Measurements from ENCODE around the gene ARHGEF16. TPM values are rescaled to one million over a fixed set of nuclear protein-coding genes. Genes with fewer than 3 reads are reported as not detected.

ARHGEF16 gene
- total RNA-seq, 1 experiment from 2014 or later = 10.1 TPM

GRCh38 chr1:3456964-3457909, 2.8 kb downstream of the ARHGEF16 start:
- ChIA-PET POLR2A (no interaction called here), CTCF (interaction anchor here (0.5 to 0.6 kb wide), 2 partner anchors 29 to 1057 kb away, joined by 3 to 7 read pairs; no protein-coding TSS in a partner anchor)
- DNase-seq (ENCODE audit: low read depth, low spot score) = no peak
- Histone ChIP-seq H3K4me3 (ENCODE audit: low read depth in 2 of 2, low read length in 2 of 2) (no peak overlapping the region), H3K27ac (ENCODE audit: low read length) (no peak overlapping the region), H3K36me3 (ENCODE audit: control insufficient read depth, insufficient read depth, low read length) (no peaks in the 10 kb centered on the region), H3K9me3 (ENCODE audit: control insufficient read depth, insufficient read depth, low read depth, low read length) (no peaks in the 10 kb centered on the region), H3K4me1 (ENCODE audit: control insufficient read depth, insufficient read depth, low read length) (peaks cover 13% of the 10 kb centered on the region), H3K27me3 (ENCODE audit: control insufficient read depth, insufficient read depth, low read length) (no peaks in the 10 kb centered on the region)
- in situ Hi-C loops (cut with HindIII; ENCODE audit: low pct_unique_long_range_greater_than_20kb, low sequenced_read_pairs) = no loop called here
- intact Hi-C loops (cut with micrococcal nuclease; ENCODE audit: unreplicated experiment) = no loop called here
- BruUV-seq (replicated peaks) = no TSS peak
- no peak for TF ChIP-seq TCF7L2 (IDR thresholded peaks at IDR 0.05; ENCODE audit: low read depth, low read length)
- TF ChIP-seq, protein P1, sequence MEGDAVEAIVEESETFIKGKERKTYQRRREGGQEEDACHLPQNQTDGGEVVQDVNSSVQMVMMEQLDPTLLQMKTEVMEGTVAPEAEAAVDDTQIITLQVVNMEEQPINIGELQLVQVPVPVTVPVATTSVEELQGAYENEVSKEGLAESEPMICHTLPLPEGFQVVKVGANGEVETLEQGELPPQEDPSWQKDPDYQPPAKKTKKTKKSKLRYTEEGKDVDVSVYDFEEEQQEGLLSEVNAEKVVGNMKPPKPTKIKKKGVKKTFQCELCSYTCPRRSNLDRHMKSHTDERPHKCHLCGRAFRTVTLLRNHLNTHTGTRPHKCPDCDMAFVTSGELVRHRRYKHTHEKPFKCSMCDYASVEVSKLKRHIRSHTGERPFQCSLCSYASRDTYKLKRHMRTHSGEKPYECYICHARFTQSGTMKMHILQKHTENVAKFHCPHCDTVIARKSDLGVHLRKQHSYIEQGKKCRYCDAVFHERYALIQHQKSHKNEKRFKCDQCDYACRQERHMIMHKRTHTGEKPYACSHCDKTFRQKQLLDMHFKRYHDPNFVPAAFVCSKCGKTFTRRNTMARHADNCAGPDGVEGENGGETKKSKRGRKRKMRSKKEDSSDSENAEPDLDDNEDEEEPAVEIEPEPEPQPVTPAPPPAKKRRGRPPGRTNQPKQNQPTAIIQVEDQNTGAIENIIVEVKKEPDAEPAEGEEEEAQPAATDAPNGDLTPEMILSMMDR (IDR thresholded peaks at IDR 0.05) = no peak
- TF ChIP-seq POLR2AphosphoS5 (IDR thresholded peaks at IDR 0.05; ENCODE audit: low read depth, low read length) = no peak
- no peak for TF ChIP-seq SIN3A (IDR thresholded peaks at IDR 0.05; ENCODE audit: borderline replicate concordance, insufficient read depth, low read depth, low read length)
- no peak for ATAC-seq

DNA sequence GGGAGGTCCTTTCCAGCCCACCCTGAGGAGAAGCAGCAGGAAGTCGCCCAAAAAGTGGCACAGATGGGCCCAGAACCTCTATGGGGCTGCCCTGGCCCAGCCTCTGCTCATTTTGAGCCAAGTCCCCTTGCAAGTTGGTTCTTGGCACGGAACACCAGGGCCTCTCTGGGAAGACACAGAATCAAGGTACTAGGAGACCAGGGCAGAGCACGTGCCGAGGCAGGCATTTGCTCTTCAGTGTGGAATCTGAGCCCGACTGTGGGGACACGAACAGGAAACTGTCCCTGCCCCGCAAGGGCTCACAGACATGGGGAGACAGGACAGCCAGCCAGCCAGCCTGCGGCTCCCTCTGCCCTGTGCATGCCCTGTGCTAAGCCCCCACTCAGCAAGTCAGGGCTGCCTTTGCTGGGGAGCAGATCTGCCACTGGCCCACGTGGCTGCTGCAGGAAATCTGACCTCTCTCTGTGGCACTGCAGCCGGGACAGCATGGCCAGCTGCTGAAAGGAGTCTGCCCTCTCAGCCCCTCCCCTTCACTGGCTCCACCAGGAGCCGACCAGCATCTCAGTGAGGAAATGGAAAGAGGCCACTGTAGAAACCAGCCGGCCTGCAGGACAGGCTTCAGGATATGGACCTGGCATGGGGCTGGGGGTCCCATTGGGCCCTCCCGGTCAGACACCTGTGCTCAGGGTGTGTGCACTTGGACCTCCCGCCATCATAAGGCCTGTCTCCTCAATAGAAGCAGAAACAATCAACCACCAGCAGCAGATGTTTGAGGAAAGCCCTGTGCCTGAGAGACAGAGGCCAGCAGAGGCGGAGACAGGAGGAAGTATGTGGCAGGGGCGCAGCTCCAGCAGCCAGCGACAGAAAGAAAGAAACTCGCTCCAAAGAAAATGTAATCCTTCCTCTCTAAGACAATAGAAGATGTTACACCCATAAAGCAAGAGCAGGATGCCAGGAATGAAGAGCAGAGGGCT, 3.7 kb downstream of the ARHGEF16 start:
- BruUV-seq (replicated peaks) = no TSS peak
- in situ Hi-C loops (cut with HindIII; ENCODE audit: low pct_unique_long_range_greater_than_20kb, low sequenced_read_pairs) (no loop called here), intact Hi-C loops (cut with micrococcal nuclease; ENCODE audit: unreplicated experiment) (no loop called here)
- Histone ChIP-seq H3K4me1 (ENCODE audit: control insufficient read depth, insufficient read depth, low read length) (peaks cover 13% of the 10 kb centered on the region), H3K9me3 (ENCODE audit: control insufficient read depth, insufficient read depth, low read depth, low read length) (no peaks in the 10 kb centered on the region), H3K27ac (ENCODE audit: low read length) (no peak overlapping the region), H3K36me3 (ENCODE audit: control insufficient read depth, insufficient read depth, low read length) (no peaks in the 10 kb centered on the region), H3K4me3 (ENCODE audit: low read depth in 2 of 2, low read length in 2 of 2) (no peak overlapping the region), H3K27me3 (ENCODE audit: control insufficient read depth, insufficient read depth, low read length) (no peaks in the 10 kb centered on the region)
- DNase-seq (ENCODE audit: low read depth, low spot score) (no peak), ATAC-seq (no peak)
- POLR2A ChIA-PET = no interaction called here
- no peak for TF ChIP-seq POLR2AphosphoS5 (IDR thresholded peaks at IDR 0.05; ENCODE audit: low read depth, low read length)
- TF ChIP-seq, protein P1 (IDR thresholded peaks at IDR 0.05) = no peak
- TF ChIP-seq SIN3A (IDR thresholded peaks at IDR 0.05; ENCODE audit: borderline replicate concordance, insufficient read depth, low read depth, low read length) = no peak
- TF ChIP-seq, protein P2, sequence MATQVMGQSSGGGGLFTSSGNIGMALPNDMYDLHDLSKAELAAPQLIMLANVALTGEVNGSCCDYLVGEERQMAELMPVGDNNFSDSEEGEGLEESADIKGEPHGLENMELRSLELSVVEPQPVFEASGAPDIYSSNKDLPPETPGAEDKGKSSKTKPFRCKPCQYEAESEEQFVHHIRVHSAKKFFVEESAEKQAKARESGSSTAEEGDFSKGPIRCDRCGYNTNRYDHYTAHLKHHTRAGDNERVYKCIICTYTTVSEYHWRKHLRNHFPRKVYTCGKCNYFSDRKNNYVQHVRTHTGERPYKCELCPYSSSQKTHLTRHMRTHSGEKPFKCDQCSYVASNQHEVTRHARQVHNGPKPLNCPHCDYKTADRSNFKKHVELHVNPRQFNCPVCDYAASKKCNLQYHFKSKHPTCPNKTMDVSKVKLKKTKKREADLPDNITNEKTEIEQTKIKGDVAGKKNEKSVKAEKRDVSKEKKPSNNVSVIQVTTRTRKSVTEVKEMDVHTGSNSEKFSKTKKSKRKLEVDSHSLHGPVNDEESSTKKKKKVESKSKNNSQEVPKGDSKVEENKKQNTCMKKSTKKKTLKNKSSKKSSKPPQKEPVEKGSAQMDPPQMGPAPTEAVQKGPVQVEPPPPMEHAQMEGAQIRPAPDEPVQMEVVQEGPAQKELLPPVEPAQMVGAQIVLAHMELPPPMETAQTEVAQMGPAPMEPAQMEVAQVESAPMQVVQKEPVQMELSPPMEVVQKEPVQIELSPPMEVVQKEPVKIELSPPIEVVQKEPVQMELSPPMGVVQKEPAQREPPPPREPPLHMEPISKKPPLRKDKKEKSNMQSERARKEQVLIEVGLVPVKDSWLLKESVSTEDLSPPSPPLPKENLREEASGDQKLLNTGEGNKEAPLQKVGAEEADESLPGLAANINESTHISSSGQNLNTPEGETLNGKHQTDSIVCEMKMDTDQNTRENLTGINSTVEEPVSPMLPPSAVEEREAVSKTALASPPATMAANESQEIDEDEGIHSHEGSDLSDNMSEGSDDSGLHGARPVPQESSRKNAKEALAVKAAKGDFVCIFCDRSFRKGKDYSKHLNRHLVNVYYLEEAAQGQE (IDR thresholded peaks at IDR 0.05; ENCODE audit: insufficient read depth in 1 of 2, low read depth in 2 of 2, low read length in 1 of 2) = no peak
- TF ChIP-seq TCF7L2 (IDR thresholded peaks at IDR 0.05; ENCODE audit: low read depth, low read length) = no peak
- CTCF ChIA-PET = no interaction called here
